ENCODE data around the gene ARID2. TPM values are rescaled to one million over a fixed set of nuclear protein-coding genes. Genes with fewer than 3 reads are reported as not detected.

The ARID2 gene
- polyA plus RNA-seq, 2 of the 4 experiments (the other 2 are of a cell fraction): 8.7 to 37.7 TPM

DNA sequence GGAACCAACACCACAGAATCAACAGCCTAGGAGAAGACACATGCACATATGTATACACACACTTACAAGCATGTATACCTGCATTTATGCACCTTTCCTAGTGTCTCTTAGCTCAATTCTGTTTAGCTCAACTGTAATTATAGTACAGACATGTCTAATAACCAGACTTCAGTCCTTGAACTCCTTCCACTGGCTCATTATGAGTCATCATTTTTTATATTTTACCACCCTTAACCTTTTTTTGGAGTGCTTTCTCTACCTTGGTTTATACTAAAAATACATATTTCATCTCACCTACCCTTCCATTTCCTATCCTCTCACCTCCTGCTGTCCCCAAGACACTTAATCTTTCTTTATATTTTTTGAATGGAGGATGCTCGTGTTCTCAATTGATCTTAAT is 110.4 kb downstream of the ARID2 start:
- no peak overlapping the region for H3K4me2 ChIP-seq
- no peaks in the 10 kb centered on the region for H3K9me3 ChIP-seq
- ATAC-seq (no peak), FAIRE-seq (no peak), DNase-seq (ENCODE audit: low read depth in 1 of 2, low spot score in 1 of 2) (no peak)
- WGBS (ENCODE audit: missing lambda C conversion rate): 94% methylated on average over 1 of the region's 1 CpG
- no peak overlapping the region for H3K4me3 ChIP-seq
- ChIA-PET POLR2A (no interaction called here), CTCF (interaction anchor here (1.4 kb wide), 1 partner anchor 12 kb away, joined by 3 read pairs; no protein-coding TSS in a partner anchor)
- TF ChIP-seq, protein P1, sequence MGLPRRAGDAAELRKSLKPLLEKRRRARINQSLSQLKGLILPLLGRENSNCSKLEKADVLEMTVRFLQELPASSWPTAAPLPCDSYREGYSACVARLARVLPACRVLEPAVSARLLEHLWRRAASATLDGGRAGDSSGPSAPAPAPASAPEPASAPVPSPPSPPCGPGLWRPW (IDR thresholded peaks at IDR 0.05): no peak
- no peak for TF ChIP-seq JUN (IDR thresholded peaks at IDR 0.05)
- TF ChIP-seq TFCP2L1 (CRISPR knock-in tag; IDR thresholded peaks at IDR 0.05): no peak
- no peak for TF ChIP-seq ELK1 (IDR thresholded peaks at IDR 0.05; ENCODE audit: low read depth, low read length)
- TF ChIP-seq FOSL2 (IDR thresholded peaks at IDR 0.05): no peak
- TF ChIP-seq FOSL2 (CRISPR knock-in tag; IDR thresholded peaks at IDR 0.05): peak; percentile 61
- TF ChIP-seq GATA3 (IDR thresholded peaks at IDR 0.05; ENCODE audit: borderline replicate concordance): no peak
- H3K4me1 ChIP-seq: peaks cover 7% of the 10 kb centered on the region; the same call in 1 of the 3 replicates
- no peak overlapping the region for H3K27ac ChIP-seq

GRCh38 chr12:45849289-45849688 is 119.8 kb downstream of the ARID2 start:
- H3K27ac ChIP-seq: no peak overlapping the region
- 73% methylated on average over 3 of the region's 3 CpGs for WGBS (ENCODE audit: missing lambda C conversion rate)
- H3K4me1 ChIP-seq: no peaks in the 10 kb centered on the region
- H3K9me3 ChIP-seq: no peaks in the 10 kb centered on the region
- POLR2A ChIA-PET: no interaction called here
- FAIRE-seq: no peak
- no peak for ATAC-seq
- DNase-seq (ENCODE audit: low read depth in 1 of 2, low spot score in 1 of 2): no peak
- CTCF ChIA-PET: no interaction called here
- H3K4me2 ChIP-seq: no peak overlapping the region
- no peak overlapping the region for H3K4me3 ChIP-seq
- TF ChIP-seq FOSB (CRISPR knock-in tag; IDR thresholded peaks at IDR 0.05) (no peak), HMGXB4 (CRISPR knock-in tag; IDR thresholded peaks at IDR 0.05; ENCODE audit: borderline replicate concordance) (no peak), POLR2AphosphoS2 (conservative IDR thresholded peaks at IDR 0.05; ENCODE audit: low read length) (no peak)

DNA sequence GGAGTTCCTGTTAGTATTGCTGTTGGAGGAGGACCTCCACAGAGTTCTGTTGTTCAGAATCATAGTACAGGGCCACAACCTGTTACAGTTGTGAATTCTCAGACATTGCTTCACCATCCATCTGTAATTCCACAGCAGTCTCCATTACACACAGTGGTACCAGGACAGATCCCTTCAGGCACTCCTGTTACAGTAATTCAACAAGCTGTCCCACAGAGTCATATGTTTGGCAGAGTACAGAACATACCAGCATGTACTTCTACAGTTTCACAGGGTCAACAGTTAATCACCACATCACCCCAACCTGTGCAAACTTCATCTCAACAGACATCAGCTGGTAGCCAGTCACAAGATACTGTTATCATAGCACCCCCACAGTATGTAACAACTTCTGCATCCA is 120.8 kb downstream of the ARID2 start:
- Histone ChIP-seq H3K27ac (no peak overlapping the region), H3K9me3 (no peaks in the 10 kb centered on the region), H3K4me3 (no peak overlapping the region), H3K4me2 (no peak overlapping the region), H3K4me1 (no peaks in the 10 kb centered on the region)
- TF ChIP-seq NPAS2 (CRISPR knock-in tag; IDR thresholded peaks at IDR 0.05; ENCODE audit: borderline replicate concordance): no peak
- no peak for TF ChIP-seq CEBPB (IDR thresholded peaks at IDR 0.05)
- no peak for TF ChIP-seq ZFP36 (IDR thresholded peaks at IDR 0.05; ENCODE audit: borderline replicate concordance, partially characterized antibody)
- no peak for TF ChIP-seq ESRRA (IDR thresholded peaks at IDR 0.05; ENCODE audit: borderline replicate concordance, low read length)
- no peak for TF ChIP-seq RAD21 (conservative IDR thresholded peaks at IDR 0.05 in 1 of 2, IDR thresholded peaks at IDR 0.05 in 1 of 2)
- TF ChIP-seq ZNF302 (CRISPR knock-in tag; IDR thresholded peaks at IDR 0.05): no peak
- TF ChIP-seq, protein P2, sequence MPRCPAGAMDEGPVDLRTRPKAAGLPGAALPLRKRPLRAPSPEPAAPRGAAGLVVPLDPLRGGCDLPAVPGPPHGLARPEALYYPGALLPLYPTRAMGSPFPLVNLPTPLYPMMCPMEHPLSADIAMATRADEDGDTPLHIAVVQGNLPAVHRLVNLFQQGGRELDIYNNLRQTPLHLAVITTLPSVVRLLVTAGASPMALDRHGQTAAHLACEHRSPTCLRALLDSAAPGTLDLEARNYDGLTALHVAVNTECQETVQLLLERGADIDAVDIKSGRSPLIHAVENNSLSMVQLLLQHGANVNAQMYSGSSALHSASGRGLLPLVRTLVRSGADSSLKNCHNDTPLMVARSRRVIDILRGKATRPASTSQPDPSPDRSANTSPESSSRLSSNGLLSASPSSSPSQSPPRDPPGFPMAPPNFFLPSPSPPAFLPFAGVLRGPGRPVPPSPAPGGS (IDR thresholded peaks at IDR 0.05): no peak
- TF ChIP-seq TFCP2L1 (CRISPR knock-in tag; IDR thresholded peaks at IDR 0.05): no peak
- TF ChIP-seq EHF (CRISPR knock-in tag; IDR thresholded peaks at IDR 0.05): no peak
- TF ChIP-seq E2F6 (IDR thresholded peaks at IDR 0.05; ENCODE audit: borderline replicate concordance, low read depth): no peak
- no peak for TF ChIP-seq POLR2A (IDR thresholded peaks at IDR 0.05; ENCODE audit: low read length)
- TF ChIP-seq MAFK (IDR thresholded peaks at IDR 0.05; ENCODE audit: partially characterized antibody): no peak
- TF ChIP-seq, protein P3, sequence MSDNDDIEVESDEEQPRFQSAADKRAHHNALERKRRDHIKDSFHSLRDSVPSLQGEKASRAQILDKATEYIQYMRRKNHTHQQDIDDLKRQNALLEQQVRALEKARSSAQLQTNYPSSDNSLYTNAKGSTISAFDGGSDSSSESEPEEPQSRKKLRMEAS (IDR thresholded peaks at IDR 0.05): no peak
- no peak for TF ChIP-seq FOSB (CRISPR knock-in tag; IDR thresholded peaks at IDR 0.05)
- TF ChIP-seq ATOH8 (CRISPR knock-in tag; IDR thresholded peaks at IDR 0.05; ENCODE audit: low read depth): no peak
- TF ChIP-seq CBX2 (IDR thresholded peaks at IDR 0.05; ENCODE audit: borderline replicate concordance, low read depth): no peak
- no peak for TF ChIP-seq RFX5 (IDR thresholded peaks at IDR 0.05)
- no peak for TF ChIP-seq PHF8 (IDR thresholded peaks at IDR 0.05; ENCODE audit: borderline replicate concordance, low read depth)
- TF ChIP-seq BHLHE40 (IDR thresholded peaks at IDR 0.05; ENCODE audit: low read depth, low read length): no peak
- TF ChIP-seq, protein P4, sequence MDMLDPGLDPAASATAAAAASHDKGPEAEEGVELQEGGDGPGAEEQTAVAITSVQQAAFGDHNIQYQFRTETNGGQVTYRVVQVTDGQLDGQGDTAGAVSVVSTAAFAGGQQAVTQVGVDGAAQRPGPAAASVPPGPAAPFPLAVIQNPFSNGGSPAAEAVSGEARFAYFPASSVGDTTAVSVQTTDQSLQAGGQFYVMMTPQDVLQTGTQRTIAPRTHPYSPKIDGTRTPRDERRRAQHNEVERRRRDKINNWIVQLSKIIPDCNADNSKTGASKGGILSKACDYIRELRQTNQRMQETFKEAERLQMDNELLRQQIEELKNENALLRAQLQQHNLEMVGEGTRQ (IDR thresholded peaks at IDR 0.05): no peak
- DNase-seq (ENCODE audit: low read depth in 1 of 2, low spot score in 1 of 2) (no peak), FAIRE-seq (no peak), ATAC-seq (no peak; a peak in 1 of 6 replicates)
- ChIA-PET POLR2A (no interaction called here), CTCF (interaction anchor here (0.9 to 1.3 kb wide), 2 partner anchors 30 to 122 kb away, joined by 3 read pairs; no protein-coding TSS in a partner anchor)

All from A549 (cell line).